Transverse colon (tissue), 4 donors: Measurements from ENCODE around the gene SLC30A9. TPM values are rescaled to one million over a fixed set of nuclear protein-coding genes. Genes with fewer than 3 reads are reported as not detected.

Source experiments
- DNase-seq: peaks from one replicate; pipeline ENCODE4 v3.0.0-alpha.2; 2019
- H3K27ac ChIP-seq, 4 donors: fragments of 200-600 bp; sonication (generic); 2 replicates each; pipeline ENCODE4 v1.5.1; 2016 to 2018; ENCODE audit warnings: inconsistent platforms in 4 of 4
- H3K27me3 ChIP-seq: fragments of 200-600 bp; sonication (generic); 2 replicates; pipeline ENCODE4 v1.5.1; 2017; ENCODE audit warnings: inconsistent platforms
- H3K36me3 ChIP-seq, 4 donors: fragments of 200-600 bp; sonication (generic); 2 replicates each; pipeline ENCODE4 v1.5.1; 2017 to 2019; ENCODE audit warnings: inconsistent platforms in 4 of 4
- H3K4me1 ChIP-seq, 4 donors: fragments of 200-600 bp; sonication (generic); 2 replicates each; pipeline ENCODE4 v1.5.1; 2017 to 2020; ENCODE audit warnings: inconsistent platforms in 4 of 4
- H3K4me3 ChIP-seq, 4 donors: fragments of 200-600 bp; sonication (generic); 1 replicate in 1 of 4; 2 replicates in 3 of 4; pipeline versions ENCODE4 v1.5.1 to v1.6.1; 2017 to 2019; ENCODE audit warnings: inconsistent platforms in 4 of 4
- H3K9me3 ChIP-seq, 2 donors: fragments of 200-600 bp; sonication (generic); 2 replicates each; pipeline ENCODE4 v1.5.1; 2017 to 2019; ENCODE audit warnings: inconsistent platforms in 2 of 2
- CTCF ChIP-seq, 5 experiments: fragments of 200-600 bp in 3 of 5; fragments of 450-650 bp in 2 of 5; sonication (generic) in 3 of 5; IDR thresholded peaks; 1 replicate in 2 of 5; 2 replicates in 3 of 5; pipeline ENCODE4 v1.5.1; 2016 to 2017; ENCODE audit warnings: antibody characterized with exemption in 5 of 5, inconsistent platforms in 3 of 5, mild to moderate bottlenecking in 2 of 5, moderate library complexity in 1 of 5
- EP300 ChIP-seq: sonication (generic); formaldehyde crosslinking; IDR thresholded peaks from one replicate; pipeline ENCODE4 v1.6.1; 2017; ENCODE audit warnings: antibody characterized with exemption, low read depth
- POLR2A ChIP-seq: fragments of 450-650 bp; IDR thresholded peaks from one replicate; pipeline ENCODE4 v1.6.1; 2016; ENCODE audit warnings: antibody characterized with exemption, mild to moderate bottlenecking, moderate library complexity
- POLR2AphosphoS5 ChIP-seq, 3 donors: sonication (generic); formaldehyde crosslinking; IDR thresholded peaks; one replicate each; pipeline ENCODE4 v1.6.1; 2016; ENCODE audit warnings: antibody characterized with exemption in 3 of 3
- WGBS, 2 donors: methylation state at CpG; one replicate each; pipeline ENCODE4 v1.1.5; 2018; ENCODE audit warnings: low coverage in 1 of 2; 5-methylcytosine and 5-hydroxymethylcytosine counted together
- in situ Hi-C, 4 donors: fragments of 200-750 bp; cut with MboI; loops; one replicate each; pipeline versions ENCODE4 v1.15.0 to v1.15.1; 2017; ENCODE audit warnings: low sequenced_read_pairs in 3 of 4, low pct_ligation_motif_present in 1 of 4, low pct_unique_long_range_greater_than_20kb in 1 of 4
- intact Hi-C: fragments of 100-400 bp; cut with DNase I; formaldehyde crosslinking; loops from one replicate; pipeline ENCODE4 v1.15.1; 2023; ENCODE audit warnings: low total_unique reads
- total RNA-seq, 4 donors: library from RNA; depleted of rRNA; stranded (reverse); fragments of >200 nt; gene quantifications; one replicate each; pipeline ENCODE4 v1.1.0, GENCODE V29; 2016

Gene SLC30A9
- total RNA-seq, 4 donors from 2014 or later: 42.6 to 59.8 (median 47.9) TPM

- H3K9me3 ChIP-seq: no peaks in the 10 kb centered on the region
- TF ChIP-seq POLR2A (no peak), POLR2AphosphoS5 (IDR thresholded peaks at IDR 0.05) (no peak), EP300 (no peak), CTCF (IDR thresholded peaks at IDR 0.05) (no peak)
- H3K36me3 ChIP-seq: peaks cover 0 to 26% (median 0%) of the 10 kb centered on the region in 4 donors
- intact Hi-C loops (no loop called here), in situ Hi-C loops (no loop called here)
- WGBS, 2 donors: 87 to 89% methylated on average over 2 to 4 of the region's 4 CpGs
- H3K4me1 ChIP-seq: no peaks in the 10 kb centered on the region
- no peak overlapping the region for H3K27ac ChIP-seq
- no peak overlapping the region for H3K4me3 ChIP-seq
- no peaks in the 10 kb centered on the region for H3K27me3 ChIP-seq
- DNase-seq: no peak
Measured at GRCh38 chr4:42070463-42070862, 80.1 kb downstream of the SLC30A9 start.

- Histone ChIP-seq H3K27ac (no peak overlapping the region), H3K4me1 (no peaks in the 10 kb centered on the region), H3K4me3 (no peak overlapping the region), H3K27me3 (no peaks in the 10 kb centered on the region), H3K9me3 (no peaks in the 10 kb centered on the region), H3K36me3 (peaks cover 0 to 28% (median 6%) of the 10 kb centered on the region in 4 donors)
- intact Hi-C loops (no loop called here), in situ Hi-C loops (no loop called here)
- WGBS, 2 donors: 96 to 100% methylated on average over 1 of the region's 1 CpG
- TF ChIP-seq EP300: no peak
- TF ChIP-seq POLR2AphosphoS5 (IDR thresholded peaks at IDR 0.05): no peak
- TF ChIP-seq POLR2A: no peak
- TF ChIP-seq CTCF (IDR thresholded peaks at IDR 0.05): no peak
- no peak for DNase-seq
Measured at GRCh38 chr4:42074294-42074693, 84.0 kb downstream of the SLC30A9 start.

- H3K36me3 ChIP-seq: peaks cover 0 to 18% (median 6%) of the 10 kb centered on the region in 4 donors
- no peak for DNase-seq
- H3K4me3 ChIP-seq: no peak overlapping the region
- H3K4me1 ChIP-seq: no peaks in the 10 kb centered on the region
- no peaks in the 10 kb centered on the region for H3K9me3 ChIP-seq
- in situ Hi-C loops (no loop called here), intact Hi-C loops (no loop called here)
- H3K27me3 ChIP-seq: no peaks in the 10 kb centered on the region
- H3K27ac ChIP-seq: no peak overlapping the region
- no peak for TF ChIP-seq POLR2AphosphoS5 (IDR thresholded peaks at IDR 0.05)
- TF ChIP-seq POLR2A: no peak
- TF ChIP-seq CTCF (IDR thresholded peaks at IDR 0.05): no peak
- no peak for TF ChIP-seq EP300
Measured at GRCh38 chr4:42078184-42078801, 88.0 kb downstream of the SLC30A9 start.

GRCh38 chr4:42080306-42080705 lies 90.0 kb downstream of the SLC30A9 start:
- intact Hi-C loops (no loop called here), in situ Hi-C loops (no loop called here)
- no peak for DNase-seq
- TF ChIP-seq POLR2AphosphoS5 (IDR thresholded peaks at IDR 0.05) (no peak), CTCF (IDR thresholded peaks at IDR 0.05) (no peak), POLR2A (no peak)
- Histone ChIP-seq H3K27ac (no peak overlapping the region), H3K9me3 (no peaks in the 10 kb centered on the region), H3K36me3 (peaks cover 0 to 18% (median 6%) of the 10 kb centered on the region in 4 donors), H3K4me3 (no peak overlapping the region), H3K27me3 (no peaks in the 10 kb centered on the region), H3K4me1 (no peaks in the 10 kb centered on the region)
- WGBS, 2 donors: 93 to 100% methylated on average over 3 of the region's 3 CpGs
